ENCODE results near the gene TMEM51. TPM values are rescaled to one million over a fixed set of nuclear protein-coding genes. Genes with fewer than 3 reads are reported as not detected.

Gene TMEM51
- total RNA-seq, 1 donor from 2014 or later = 6.9 TPM

GRCh38 chr1:15110128-15110866, 43.2 kb upstream of the TMEM51 start:
- FAIRE-seq (no peak), DNase-seq (ENCODE audit: low read depth) (no peak)
- TF ChIP-seq EZH2 (IDR thresholded peaks at IDR 0.05; ENCODE audit: insufficient read depth, low read length) (no peak), CTCF (IDR thresholded peaks at IDR 0.05; ENCODE audit: insufficient read depth, low read depth, low read length) (no peak)
- Histone ChIP-seq H3K27ac (ENCODE audit: low read depth, low read length) (no peak overlapping the region), H3K4me3 (ENCODE audit: insufficient read depth, low read depth, low read length) (no peak overlapping the region), H3K4me1 (ENCODE audit: insufficient read depth, low read length) (no peaks in the 10 kb centered on the region), H2AFZ (ENCODE audit: low read depth, low read length) (no peak overlapping the region), H4K20me1 (ENCODE audit: insufficient read depth, low read length) (no peaks in the 10 kb centered on the region), H3K9ac (ENCODE audit: low read length) (no peak overlapping the region), H3K79me2 (ENCODE audit: insufficient read depth, low read length) (no peaks in the 10 kb centered on the region), H3K4me2 (ENCODE audit: low read length) (no peak overlapping the region), H3K27me3 (ENCODE audit: insufficient read depth, low read length) (no peaks in the 10 kb centered on the region), H3K9me3 (ENCODE audit: insufficient read depth, low read depth, low read length) (no peaks in the 10 kb centered on the region), H3K36me3 (ENCODE audit: insufficient read depth, low read length) (no peaks in the 10 kb centered on the region)
- H3K27ac Mint-ChIP-seq (ENCODE audit: unreplicated experiment) = no peak overlapping the region
- peaks cover 21% of the 10 kb centered on the region for H3K27me3 Mint-ChIP-seq (ENCODE audit: low read depth, unreplicated experiment)
- H3K9me3 Mint-ChIP-seq (ENCODE audit: unreplicated experiment) = peaks cover 2% of the 10 kb centered on the region
- H3K4me1 Mint-ChIP-seq (ENCODE audit: low read depth, unreplicated experiment) = no peaks in the 10 kb centered on the region
- H3K36me3 Mint-ChIP-seq (ENCODE audit: low read depth, unreplicated experiment) = no peaks in the 10 kb centered on the region
- H3K4me3 Mint-ChIP-seq (ENCODE audit: unreplicated experiment) = no peak overlapping the region

GRCh38 chr1:15110867-15111230, 42.7 kb upstream of the TMEM51 start:
- H3K4me1 Mint-ChIP-seq (ENCODE audit: low read depth, unreplicated experiment) = no peaks in the 10 kb centered on the region
- Histone ChIP-seq H3K36me3 (ENCODE audit: insufficient read depth, low read length) (no peaks in the 10 kb centered on the region), H3K27ac (ENCODE audit: low read depth, low read length) (no peak overlapping the region), H3K4me3 (ENCODE audit: insufficient read depth, low read depth, low read length) (no peak overlapping the region), H3K9ac (ENCODE audit: low read length) (no peak overlapping the region), H3K27me3 (ENCODE audit: insufficient read depth, low read length) (peaks cover 1% of the 10 kb centered on the region), H3K4me1 (ENCODE audit: insufficient read depth, low read length) (no peaks in the 10 kb centered on the region), H3K79me2 (ENCODE audit: insufficient read depth, low read length) (no peaks in the 10 kb centered on the region), H4K20me1 (ENCODE audit: insufficient read depth, low read length) (no peaks in the 10 kb centered on the region), H3K4me2 (ENCODE audit: low read length) (no peak overlapping the region), H2AFZ (ENCODE audit: low read depth, low read length) (no peak overlapping the region), H3K9me3 (ENCODE audit: insufficient read depth, low read depth, low read length) (no peaks in the 10 kb centered on the region)
- no peaks in the 10 kb centered on the region for H3K36me3 Mint-ChIP-seq (ENCODE audit: low read depth, unreplicated experiment)
- DNase-seq (ENCODE audit: low read depth) (no peak), FAIRE-seq (no peak)
- no peak overlapping the region for H3K27ac Mint-ChIP-seq (ENCODE audit: unreplicated experiment)
- peaks cover 23% of the 10 kb centered on the region for H3K27me3 Mint-ChIP-seq (ENCODE audit: low read depth, unreplicated experiment)
- peaks cover 2% of the 10 kb centered on the region for H3K9me3 Mint-ChIP-seq (ENCODE audit: unreplicated experiment)
- no peak overlapping the region for H3K4me3 Mint-ChIP-seq (ENCODE audit: unreplicated experiment)
- TF ChIP-seq EZH2 (IDR thresholded peaks at IDR 0.05; ENCODE audit: insufficient read depth, low read length) = no peak
- TF ChIP-seq CTCF (IDR thresholded peaks at IDR 0.05; ENCODE audit: insufficient read depth, low read depth, low read length) = no peak

- Histone ChIP-seq H3K9ac (ENCODE audit: low read length) (no peak overlapping the region), H3K79me2 (ENCODE audit: insufficient read depth, low read length) (no peaks in the 10 kb centered on the region), H3K4me1 (ENCODE audit: insufficient read depth, low read length) (no peaks in the 10 kb centered on the region), H3K9me3 (ENCODE audit: insufficient read depth, low read depth, low read length) (no peaks in the 10 kb centered on the region), H3K36me3 (ENCODE audit: insufficient read depth, low read length) (no peaks in the 10 kb centered on the region), H4K20me1 (ENCODE audit: insufficient read depth, low read length) (no peaks in the 10 kb centered on the region), H3K27me3 (ENCODE audit: insufficient read depth, low read length) (peaks cover 3% of the 10 kb centered on the region), H2AFZ (ENCODE audit: low read depth, low read length) (no peak overlapping the region), H3K27ac (ENCODE audit: low read depth, low read length) (no peak overlapping the region), H3K4me2 (ENCODE audit: low read length) (no peak overlapping the region), H3K4me3 (ENCODE audit: insufficient read depth, low read depth, low read length) (no peak overlapping the region)
- Mint-ChIP-seq H3K27ac (ENCODE audit: unreplicated experiment) (no peak overlapping the region), H3K36me3 (ENCODE audit: low read depth, unreplicated experiment) (no peaks in the 10 kb centered on the region), H3K9me3 (ENCODE audit: unreplicated experiment) (no peaks in the 10 kb centered on the region), H3K4me1 (ENCODE audit: low read depth, unreplicated experiment) (no peaks in the 10 kb centered on the region), H3K27me3 (ENCODE audit: low read depth, unreplicated experiment) (peaks cover 32% of the 10 kb centered on the region), H3K4me3 (ENCODE audit: unreplicated experiment) (no peak overlapping the region)
- TF ChIP-seq CTCF (IDR thresholded peaks at IDR 0.05; ENCODE audit: insufficient read depth, low read depth, low read length) (no peak), EZH2 (IDR thresholded peaks at IDR 0.05; ENCODE audit: insufficient read depth, low read length) (no peak)
- no peak for DNase-seq (ENCODE audit: low read depth)
- FAIRE-seq = no peak
Measured at GRCh38 chr1:15113146-15113545, 40.4 kb upstream of the TMEM51 start.

Measured in astrocyte (in vitro differentiated cells and primary cell).